ENCODE data around the gene ARPC1B. TPM values are rescaled to one million over a fixed set of nuclear protein-coding genes. Genes with fewer than 3 reads are reported as not detected.
"Not testable (repeated sequence)": the region's sequence is repeated elsewhere in the genome, so short reads cannot be mapped to it uniquely, and the experiment has no call there.

The ARPC1B gene
- total and polyA plus RNA-seq, 9 of the 15 experiments (the other 6 are each of a cell fraction or from before 2014, with no cell fraction given), result 6.7 to 357 (median 211) TPM

GRCh38 chr7:99330314-99330961 is 44.1 kb upstream of the ARPC1B start (continued):
- TF ChIP-seq CEBPG (CRISPR knock-in tag; IDR thresholded peaks at IDR 0.05), result peak; percentile 95
- TF ChIP-seq CEBPG (tag; conservative IDR thresholded peaks at IDR 0.05 in 1 of 2, IDR thresholded peaks at IDR 0.05 in 1 of 2), result peak; percentile 83 to 90
- 0 out of 4 replicates have a peak, but pooled peaks of 1 of the 2 experiments have one; percentile 37 for TF ChIP-seq NRF1 (conservative IDR thresholded peaks at IDR 0.05 in 1 of 2, IDR thresholded peaks at IDR 0.05 in 1 of 2)
- TF ChIP-seq PHB2 (IDR thresholded peaks at IDR 0.05; ENCODE audit: low read depth), result peak; percentile 33; the same call in 1 of the 2 replicates
- peak; percentile 99 for TF ChIP-seq MAFG (tag; conservative IDR thresholded peaks at IDR 0.05)
- TF ChIP-seq CREB3L1 (IDR thresholded peaks at IDR 0.05; ENCODE audit: borderline replicate concordance, low read depth), result peak; percentile 48; the same call in 1 of the 2 replicates
- peak; percentile 64 for TF ChIP-seq CBFA2T3 (IDR thresholded peaks at IDR 0.05)
- TF ChIP-seq ATF7 (IDR thresholded peaks at IDR 0.05), result peak; percentile 87
- 0 out of 4 replicates have a peak, but pooled peaks of 1 of the 2 experiments have one; percentile 1 for TF ChIP-seq UBTF (IDR thresholded peaks at IDR 0.05; ENCODE audit: borderline replicate concordance in 1 of 2, low read depth in 2 of 2, low read length in 2 of 2)
- peak; percentile 96 for TF ChIP-seq NBN (IDR thresholded peaks at IDR 0.05; ENCODE audit: low read depth)
- TF ChIP-seq MTA3 (IDR thresholded peaks at IDR 0.05; ENCODE audit: borderline replicate concordance), result peak; percentile 70; the same call in 1 of the 2 replicates
- TF ChIP-seq NFE2 (IDR thresholded peaks at IDR 0.05; ENCODE audit: low read depth), result peak; percentile 66
- TF ChIP-seq ZC3H8 (IDR thresholded peaks at IDR 0.05), result peak; percentile 45; the same call in 1 of the 2 replicates
- 0 out of 2 replicates have a peak, but pooled peaks have one; percentile 64 for TF ChIP-seq ZNF511 (CRISPR knock-in tag; IDR thresholded peaks at IDR 0.05)
- TF ChIP-seq ESRRA (IDR thresholded peaks at IDR 0.05; ENCODE audit: borderline replicate concordance, low read depth), result peak; percentile 81; the same call in 1 of the 2 replicates
- TF ChIP-seq PBX2 (CRISPR knock-in tag; IDR thresholded peaks at IDR 0.05; ENCODE audit: low read depth), result not testable (repeated sequence)
- TF ChIP-seq PBX2 (tag; conservative IDR thresholded peaks at IDR 0.05; ENCODE audit: low read depth), result 0 out of 2 replicates have a peak, but pooled peaks have one; percentile 35
- TF ChIP-seq LARP7 (IDR thresholded peaks at IDR 0.05), result peak; percentile 95
- TF ChIP-seq ZNF316 (IDR thresholded peaks at IDR 0.05), result peak; percentile 100
- peak; percentile 54 for TF ChIP-seq SMARCC2 (IDR thresholded peaks at IDR 0.05; ENCODE audit: low read depth)
- TF ChIP-seq ATF4 (CRISPR knock-in tag; IDR thresholded peaks at IDR 0.05), result peak; percentile 89

All from K562 (cell line).